HG02870 (cell line): ENCODE results near the gene SIN3B.

Source experiments
- ATAC-seq: cut with Tn5 transposase; IDR thresholded peaks from one replicate; pipeline ENCODE4 v1.9.1; 2021; ENCODE audit warnings: mild to moderate bottlenecking, moderate library complexity; ENCODE audit not compliant: unreplicated experiment

Gene SIN3B

GRCh38 chr19:16887353-16888265 lies 58.4 kb downstream of the SIN3B start:
- no peak for ATAC-seq

GRCh38 chr19:16888629-16889365 lies 59.6 kb downstream of the SIN3B start, which contains the start of gene F2RL3:
TSS of gene F2RL3 (plus strand) at chr19:16888999. CDS start at chr19:16889190, 191 bp downstream.
- no peak for ATAC-seq

- no peak for ATAC-seq
Measured at GRCh38 chr19:16889366-16889882, 60.2 kb downstream of the SIN3B start.

- ATAC-seq, result no peak
Measured at GRCh38 chr19:16889883-16890460, 60.8 kb downstream of the SIN3B start.

- no peak for ATAC-seq
Measured at GRCh38 chr19:16890461-16891184, 61.4 kb downstream of the SIN3B start.

- no peak for ATAC-seq
Measured at GRCh38 chr19:16891696-16892382, 62.6 kb downstream of the SIN3B start.

GRCh38 chr19:16892436-16892835 lies 63.2 kb downstream of the SIN3B start:
- no peak for ATAC-seq

- no peak for ATAC-seq
Measured at GRCh38 chr19:16892868-16893685, 63.9 kb downstream of the SIN3B start.

GRCh38 chr19:16893686-16893989 lies 64.4 kb downstream of the SIN3B start:
- ATAC-seq, result no peak

- no peak for ATAC-seq
Measured at GRCh38 chr19:16894080-16894479, 64.9 kb downstream of the SIN3B start.

- no peak for ATAC-seq
Measured at GRCh38 chr19:16895467-16896145, 66.4 kb downstream of the SIN3B start.

GRCh38 chr19:16896146-16897028 lies 67.2 kb downstream of the SIN3B start:
- no peak for ATAC-seq

- ATAC-seq, result no peak
Measured at GRCh38 chr19:16897029-16897855, 68.0 kb downstream of the SIN3B start.

- no peak for ATAC-seq
Measured at GRCh38 chr19:16897856-16898161, 68.6 kb downstream of the SIN3B start.

GRCh38 chr19:16898361-16899015 lies 69.3 kb downstream of the SIN3B start:
- ATAC-seq, result no peak

GRCh38 chr19:16899566-16900075 lies 70.4 kb downstream of the SIN3B start:
- no peak for ATAC-seq
